Ishikawa (cell line): ENCODE results near the gene ATF7.

Experiments
- CEBPB ChIP-seq: IDR thresholded peaks from 2 replicates; pipeline ENCODE4 v1.6.1; 2012
- EP300 ChIP-seq: IDR thresholded peaks from 2 replicates; pipeline ENCODE4 v1.6.1; 2012; ENCODE audit warnings: borderline replicate concordance
- FOXM1 ChIP-seq: IDR thresholded peaks from 2 replicates; pipeline ENCODE4 v1.6.1; 2012; ENCODE audit warnings: low read depth, borderline replicate concordance
- NFIC ChIP-seq: IDR thresholded peaks from 2 replicates; pipeline ENCODE4 v1.6.1; 2012
- RAD21 ChIP-seq: IDR thresholded peaks from 2 replicates; pipeline ENCODE4 v1.6.1; 2012; ENCODE audit warnings: low read depth
- TAF1 ChIP-seq: IDR thresholded peaks from 2 replicates; pipeline ENCODE4 v1.6.1; 2012; ENCODE audit warnings: low read depth, mild to moderate bottlenecking

DNA sequence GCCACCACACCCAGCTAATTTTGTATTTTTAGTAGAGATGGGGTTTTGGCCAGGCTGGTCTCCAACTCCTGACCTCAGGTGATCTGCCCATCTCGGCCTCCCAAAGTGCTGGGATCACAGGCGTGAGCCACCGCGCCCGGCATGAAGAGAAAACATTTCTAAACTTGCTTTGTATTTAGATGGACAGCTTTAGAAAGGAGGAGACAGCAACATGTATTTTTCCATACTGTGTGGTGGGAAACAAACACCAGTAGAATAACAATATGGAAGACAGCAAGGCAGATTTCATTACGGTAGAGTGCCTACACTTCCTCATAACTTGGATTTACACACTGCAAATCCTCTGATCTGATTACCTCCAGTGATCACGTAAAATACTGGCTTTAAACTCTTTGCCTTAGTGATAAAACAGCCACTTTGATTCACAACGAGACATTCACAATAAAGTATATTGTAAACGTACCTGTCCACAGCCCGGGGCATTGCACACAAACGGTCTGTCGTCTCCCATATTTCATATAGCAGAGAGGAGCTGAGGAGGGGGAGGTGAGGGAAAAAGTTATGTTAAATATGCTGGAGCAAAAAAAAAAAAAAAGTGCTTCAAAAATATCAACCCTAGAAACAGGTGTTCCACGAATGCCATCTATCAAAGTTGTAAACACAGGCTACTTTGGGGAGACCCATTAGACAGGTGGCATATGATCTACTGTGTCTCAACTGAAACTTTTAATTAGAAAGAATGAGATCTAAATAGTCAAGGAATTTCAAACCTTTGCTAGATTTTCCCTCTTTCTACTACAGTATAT lies 25.5 kb downstream of the ATF7 start:
- TF ChIP-seq EP300 (no peak), RAD21 (no peak), NFIC (no peak), CEBPB (no peak), FOXM1 (no peak), TAF1 (no peak)
